HL-60/S4 treated with retinoic acid at 250 ng/mL for 4 days and 3 days (cell line): Measurements from ENCODE around the gene RBBP8NL.

ENCODE experiments used
- in situ Hi-C: fragments of 300-500 bp; cut with MboI; formaldehyde crosslinking; loops from 2 replicates; pipeline ENCODE4 v1.7.0; 2022; ENCODE audit warnings: low sequenced_read_pairs

RBBP8NL gene

DNA sequence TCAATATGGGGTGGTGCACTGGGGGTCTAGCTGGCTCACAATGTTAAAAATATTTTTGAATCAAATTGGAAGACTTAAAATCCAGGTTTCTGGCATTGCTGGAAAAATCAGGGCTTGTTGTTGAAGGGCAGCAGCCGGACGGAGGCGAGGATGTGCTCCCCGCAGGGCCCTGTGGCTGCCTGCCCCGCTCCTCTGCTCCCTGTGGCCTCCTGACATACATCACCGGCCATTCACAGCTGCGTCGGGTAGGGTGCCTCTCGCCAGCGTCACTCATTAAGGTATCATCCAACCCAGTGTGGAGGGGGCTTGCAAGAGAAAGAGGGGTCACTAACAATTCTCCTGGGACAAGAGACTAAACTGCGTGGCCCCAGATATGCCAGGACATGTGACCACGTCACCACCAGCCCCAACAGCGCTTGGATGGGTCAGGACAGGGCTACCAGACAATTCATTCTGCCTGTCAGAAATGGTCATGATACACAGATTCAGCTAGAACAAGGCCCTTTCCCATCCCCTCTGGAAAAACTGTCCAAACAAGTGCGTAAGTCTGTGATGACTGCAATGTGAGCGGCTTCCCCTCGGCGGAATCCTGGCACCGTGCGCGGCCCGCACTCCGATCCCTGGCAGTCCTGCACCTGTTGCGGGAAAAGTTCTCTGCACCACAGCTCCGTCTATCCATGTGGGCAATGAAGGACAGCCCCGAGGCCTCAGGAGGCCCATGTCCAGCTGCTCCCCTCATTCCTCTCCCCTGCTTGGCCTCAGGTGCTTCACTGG, 36.5 kb upstream of the RBBP8NL start:
- in situ Hi-C loops = no loop called here

DNA sequence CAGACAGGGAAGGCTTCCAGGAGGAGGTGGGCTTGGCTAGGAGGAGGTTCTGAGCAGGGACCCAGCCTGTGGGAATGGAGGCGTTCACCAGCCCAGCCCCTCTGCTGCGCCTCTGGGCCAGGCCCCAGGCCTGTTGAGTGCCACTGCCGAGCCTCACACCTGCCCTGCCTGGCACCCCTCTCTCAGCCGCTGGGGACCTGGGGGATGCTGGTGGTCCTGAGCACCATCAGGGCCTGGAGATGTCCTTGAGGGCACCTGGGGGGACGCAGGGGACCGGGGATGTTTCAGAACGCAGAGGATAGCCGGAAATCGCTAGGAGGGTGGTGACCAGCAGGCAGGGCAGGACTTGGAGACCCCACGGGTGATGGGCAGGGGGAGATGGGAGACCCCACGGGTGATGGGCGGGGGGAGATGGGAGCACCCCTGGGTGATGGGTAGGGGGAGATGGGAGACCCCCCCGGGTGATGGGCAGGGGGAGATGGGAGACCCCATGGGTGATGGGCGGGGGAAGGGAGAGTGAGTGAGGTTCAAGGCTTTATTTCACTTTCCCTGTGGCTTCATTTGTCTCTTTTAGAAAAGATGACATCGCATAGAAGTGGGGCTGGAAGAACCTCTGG, 35.7 kb upstream of the RBBP8NL start:
- in situ Hi-C loops = no loop called here

DNA sequence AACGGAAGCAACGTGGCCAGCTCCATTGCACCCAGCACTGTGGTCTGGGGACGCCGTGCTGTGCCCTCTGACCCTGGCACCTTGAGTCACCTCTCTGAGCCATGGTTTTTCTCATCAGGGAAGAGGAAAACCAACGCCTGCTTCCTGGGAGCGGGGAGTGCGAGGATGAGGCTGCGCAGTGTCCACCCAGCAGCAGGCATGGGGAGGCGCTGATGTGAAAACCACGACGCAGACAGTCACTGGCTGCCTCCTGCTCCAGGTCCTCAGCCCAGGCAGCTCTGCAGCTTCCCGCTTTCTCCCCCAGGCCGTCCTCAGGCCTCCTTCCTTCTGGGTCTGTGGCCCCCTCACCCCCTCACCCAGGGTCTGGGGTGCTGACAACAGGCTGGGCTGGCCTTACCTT, 34.5 kb upstream of the RBBP8NL start:
- in situ Hi-C loops = no loop called here

DNA sequence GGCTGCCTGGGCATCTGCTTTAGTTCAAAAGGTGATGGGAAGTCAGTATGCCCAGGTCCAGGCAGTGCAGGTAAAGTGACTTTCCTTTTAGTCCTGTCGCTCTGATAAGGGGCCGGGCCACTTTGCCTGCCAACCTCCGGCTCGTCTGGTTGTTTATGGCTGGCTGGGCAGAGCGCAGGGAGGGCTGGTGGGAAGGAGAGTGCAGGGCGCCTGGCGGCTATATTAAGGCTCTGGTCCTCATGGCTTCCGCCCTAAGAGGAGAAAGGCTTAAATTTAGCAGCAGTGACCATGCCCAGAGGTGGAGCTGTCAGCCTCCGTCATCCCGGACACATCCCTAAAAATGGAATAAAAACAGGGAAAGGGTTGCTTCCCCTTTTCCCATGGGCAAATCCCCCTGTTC, 33.8 kb upstream of the RBBP8NL start:
- in situ Hi-C loops = no loop called here

- in situ Hi-C loops = no loop called here
Measured at GRCh38 chr20:62460678-62461077, 33.3 kb upstream of the RBBP8NL start.

- in situ Hi-C loops = no loop called here
Measured at GRCh38 chr20:62459488-62459887, 32.1 kb upstream of the RBBP8NL start.

DNA sequence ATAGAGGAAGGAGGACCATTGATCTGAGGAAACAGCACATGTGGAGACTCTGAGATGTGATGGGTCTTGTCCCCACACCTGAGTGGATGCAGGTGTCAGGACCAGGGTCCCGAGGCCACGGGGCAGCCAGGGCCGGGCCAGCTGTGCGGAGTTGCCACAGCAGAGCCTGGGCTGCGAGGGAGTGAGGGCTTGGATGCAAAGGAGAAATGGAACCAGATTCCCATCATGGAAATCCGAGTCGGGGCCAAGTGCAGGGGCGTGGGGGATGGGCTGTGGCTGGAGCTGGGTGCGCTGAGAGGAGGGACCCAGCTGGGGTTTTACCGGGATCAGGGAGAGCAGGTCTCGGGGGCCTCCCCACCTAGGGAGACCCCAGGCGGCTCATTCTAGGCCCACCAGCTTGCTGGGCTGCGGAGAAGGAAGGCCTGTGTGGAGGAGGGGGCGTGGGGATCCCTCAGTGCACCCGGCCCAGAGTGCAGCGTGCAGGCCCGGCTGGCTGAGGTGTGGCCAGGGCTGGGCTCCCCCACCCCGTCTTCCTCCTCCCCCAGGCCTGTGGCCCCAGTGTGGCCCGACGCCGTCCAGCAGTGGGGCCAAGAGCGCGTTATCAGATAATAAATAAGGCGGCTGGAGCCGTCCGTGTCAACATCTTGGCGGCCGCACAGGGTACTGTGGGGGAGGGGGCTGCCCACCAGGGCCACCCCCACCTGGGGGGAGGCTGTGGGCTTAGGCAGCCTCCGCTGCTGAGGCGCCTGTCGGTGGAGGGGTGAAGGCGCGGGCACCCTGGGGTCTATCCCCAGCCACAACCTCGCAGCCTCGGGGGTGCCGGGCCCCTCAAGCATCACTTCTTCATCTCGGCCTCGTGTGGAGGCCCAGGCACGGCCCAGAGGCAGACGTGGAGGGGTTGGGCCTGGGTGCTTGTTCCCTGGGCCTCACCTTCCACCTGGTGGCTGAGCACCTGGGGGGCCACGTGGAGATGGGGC, 31.2 kb upstream of the RBBP8NL start:
- in situ Hi-C loops = no loop called here

DNA sequence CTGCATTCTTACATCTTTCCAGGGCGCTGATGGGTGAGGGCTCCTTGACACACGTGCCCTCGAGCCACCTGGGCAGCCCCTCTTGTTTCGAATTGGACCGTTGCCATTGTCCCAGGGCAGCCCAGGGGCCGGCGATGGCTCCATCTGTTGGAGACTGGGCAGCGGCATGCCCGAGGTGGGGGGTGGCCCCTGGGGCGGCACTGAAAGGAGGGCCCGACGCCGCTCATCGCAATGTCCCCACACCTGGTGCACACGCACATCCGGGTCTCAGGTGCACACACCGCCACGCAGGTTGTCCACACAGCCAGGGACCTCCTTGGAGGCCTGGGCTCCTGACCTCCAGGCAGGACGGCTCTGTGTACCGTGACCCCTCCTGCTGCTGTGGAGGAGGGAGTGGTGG, 30.5 kb upstream of the RBBP8NL start:
- in situ Hi-C loops = no loop called here

- in situ Hi-C loops = no loop called here
Measured at GRCh38 chr20:62457098-62457497, 29.8 kb upstream of the RBBP8NL start.

DNA sequence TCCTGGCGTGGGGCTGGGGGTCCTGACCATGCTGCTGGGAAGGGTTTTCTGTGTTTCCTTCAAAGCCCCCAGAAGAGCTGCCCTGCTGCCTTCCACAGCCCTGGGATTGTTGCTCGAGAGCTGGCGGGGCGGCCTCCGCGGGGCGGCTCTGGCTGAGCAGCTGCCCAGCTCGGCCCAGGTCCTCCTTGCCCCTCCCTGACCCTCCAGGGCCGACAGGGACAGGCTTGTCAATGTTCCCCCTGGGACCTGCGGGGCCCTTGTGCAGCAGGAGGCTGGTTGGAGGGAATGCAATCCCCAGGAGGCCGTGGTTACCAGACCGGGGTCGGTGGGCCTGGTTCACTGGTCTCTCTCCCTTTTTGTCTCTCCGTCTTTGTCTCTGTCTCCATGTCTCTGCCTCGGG, 28.6 kb upstream of the RBBP8NL start:
- in situ Hi-C loops = no loop called here

GRCh38 chr20:62454904-62455636, 27.7 kb upstream of the RBBP8NL start:
- in situ Hi-C loops = no loop called here

- in situ Hi-C loops = no loop called here
Measured at GRCh38 chr20:62453186-62453808, 26.0 kb upstream of the RBBP8NL start.

GRCh38 chr20:62452475-62453095, 25.2 kb upstream of the RBBP8NL start:
- in situ Hi-C loops = no loop called here

DNA sequence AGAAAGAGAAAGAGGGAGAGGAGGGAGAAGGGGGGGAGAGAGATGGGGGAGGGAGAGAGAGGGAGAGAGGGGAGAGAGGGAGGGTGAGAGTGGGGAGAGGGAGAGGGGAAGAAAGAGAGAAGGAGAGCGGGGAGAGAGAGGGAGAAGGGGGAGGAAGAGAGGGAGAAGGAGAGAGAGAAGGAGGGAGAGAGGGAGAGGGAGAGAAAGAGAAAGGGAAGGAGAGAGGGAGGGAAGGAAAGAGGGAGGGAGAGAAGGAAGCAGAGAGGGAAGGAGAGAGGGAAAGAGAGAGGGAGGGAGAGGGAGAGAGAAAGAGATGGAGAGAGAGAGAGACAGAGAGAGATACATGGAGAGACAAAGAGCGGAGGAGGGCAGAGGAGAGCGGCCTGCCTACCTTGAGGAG, 24.6 kb upstream of the RBBP8NL start:
- in situ Hi-C loops = no loop called here

GRCh38 chr20:62451156-62451767, 23.9 kb upstream of the RBBP8NL start:
- in situ Hi-C loops = no loop called here

DNA sequence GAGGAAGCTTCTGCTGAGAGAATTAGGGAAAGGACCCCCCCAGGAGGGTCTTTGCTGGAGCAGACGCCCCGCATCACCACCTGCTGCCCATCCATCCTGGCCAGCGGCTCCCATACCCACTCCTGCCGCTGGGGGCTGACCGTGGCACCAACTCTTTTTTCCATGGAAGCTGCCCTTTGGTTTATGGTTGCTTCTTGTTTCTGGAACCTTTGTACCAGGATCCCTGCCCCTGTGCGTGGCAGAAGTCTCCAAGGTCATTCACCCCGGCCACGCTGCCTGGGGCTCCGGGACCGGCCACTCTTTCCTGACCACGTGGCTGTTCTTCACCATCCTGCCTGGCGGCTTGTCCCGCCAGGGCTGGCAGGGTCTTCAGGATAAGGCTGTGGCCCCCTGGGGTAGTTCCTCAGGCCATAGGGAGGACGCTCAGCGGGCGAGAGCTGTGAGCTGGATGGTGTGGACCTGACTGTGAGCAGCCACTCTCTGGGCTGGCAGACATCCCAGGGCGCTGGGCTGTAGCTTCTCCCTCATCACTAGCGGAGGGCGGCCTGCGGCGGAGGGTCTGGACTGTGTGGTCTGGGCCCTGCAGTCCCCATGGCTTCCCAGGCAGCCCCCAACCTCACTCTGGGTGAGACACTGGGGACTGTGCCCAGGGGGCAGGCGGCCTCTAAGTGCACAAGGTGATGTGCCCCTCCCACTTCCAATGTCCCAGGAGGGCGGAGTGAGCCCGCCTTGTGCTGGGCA, 22.8 kb upstream of the RBBP8NL start:
- in situ Hi-C loops = no loop called here

GRCh38 chr20:62448788-62449187, 21.4 kb upstream of the RBBP8NL start:
- in situ Hi-C loops = no loop called here

GRCh38 chr20:62448038-62448437, 20.7 kb upstream of the RBBP8NL start:
- in situ Hi-C loops = no loop called here
